ENCODE results near the gene COPS3.

Gene COPS3

DNA sequence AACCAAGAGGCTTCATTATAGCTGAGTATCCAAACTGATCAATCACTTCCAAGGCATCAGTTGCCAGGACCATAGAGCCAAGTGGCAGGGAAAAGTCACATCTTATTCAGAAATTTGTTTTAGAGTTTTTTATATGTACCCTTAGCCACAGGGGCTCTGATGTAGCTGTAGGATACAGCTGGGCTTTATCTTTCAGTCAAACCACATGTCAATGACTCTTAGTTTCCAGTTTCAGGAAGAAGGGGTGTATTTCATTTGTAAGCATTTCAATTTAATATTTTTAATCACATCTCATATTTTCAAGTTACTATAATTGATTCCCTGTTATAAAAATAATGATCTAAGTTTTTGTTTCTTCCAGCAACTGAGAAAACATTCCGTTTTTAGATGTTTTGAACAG, 41.2 kb downstream of the COPS3 start:
- no peak for DNase-seq

DNA sequence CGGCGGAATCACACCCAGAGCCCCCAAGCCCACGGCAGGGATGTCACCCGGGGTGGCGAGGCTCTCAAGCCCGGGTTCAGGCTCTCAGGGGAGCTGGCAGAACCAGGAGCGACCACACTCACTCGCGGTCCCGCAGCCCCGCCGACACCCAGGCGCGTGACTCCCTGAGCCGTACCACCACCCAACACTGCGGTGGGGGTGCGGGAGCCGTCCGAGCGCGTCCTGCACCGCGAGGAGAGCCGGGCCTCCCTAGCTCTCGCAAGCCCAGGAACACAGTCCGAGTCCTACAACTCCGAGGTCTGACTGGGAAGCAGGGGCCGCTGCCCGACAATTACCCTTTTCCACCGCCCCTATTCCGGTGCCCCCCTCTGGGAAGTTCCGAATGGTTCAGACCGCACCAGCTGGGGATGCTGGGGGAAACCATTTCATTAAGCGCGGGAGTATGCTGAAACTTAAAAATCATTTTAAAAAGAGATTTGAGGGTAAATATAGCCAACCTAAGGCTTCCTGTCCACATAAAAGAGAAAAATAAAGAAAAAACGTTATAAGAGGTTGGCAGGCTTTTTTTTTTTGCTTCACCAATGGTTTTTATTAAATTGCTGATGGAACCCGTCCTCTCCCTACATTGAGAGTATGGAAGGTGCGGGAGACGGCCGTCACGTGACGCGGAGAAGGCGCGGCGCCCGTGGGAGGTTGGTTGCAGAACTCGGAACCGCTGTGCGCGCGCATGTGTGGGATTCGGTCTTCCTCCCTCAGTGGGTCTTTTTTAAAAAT, 43.8 kb downstream of the COPS3 start, which contains the start of gene FLCN:
TSS of gene FLCN (minus strand) at position 143 of the 774 bp plus-strand sequence. CDS start 9,031 bp downstream, outside the sequence.
- DNase-seq, result peak; percentile 88

DNA sequence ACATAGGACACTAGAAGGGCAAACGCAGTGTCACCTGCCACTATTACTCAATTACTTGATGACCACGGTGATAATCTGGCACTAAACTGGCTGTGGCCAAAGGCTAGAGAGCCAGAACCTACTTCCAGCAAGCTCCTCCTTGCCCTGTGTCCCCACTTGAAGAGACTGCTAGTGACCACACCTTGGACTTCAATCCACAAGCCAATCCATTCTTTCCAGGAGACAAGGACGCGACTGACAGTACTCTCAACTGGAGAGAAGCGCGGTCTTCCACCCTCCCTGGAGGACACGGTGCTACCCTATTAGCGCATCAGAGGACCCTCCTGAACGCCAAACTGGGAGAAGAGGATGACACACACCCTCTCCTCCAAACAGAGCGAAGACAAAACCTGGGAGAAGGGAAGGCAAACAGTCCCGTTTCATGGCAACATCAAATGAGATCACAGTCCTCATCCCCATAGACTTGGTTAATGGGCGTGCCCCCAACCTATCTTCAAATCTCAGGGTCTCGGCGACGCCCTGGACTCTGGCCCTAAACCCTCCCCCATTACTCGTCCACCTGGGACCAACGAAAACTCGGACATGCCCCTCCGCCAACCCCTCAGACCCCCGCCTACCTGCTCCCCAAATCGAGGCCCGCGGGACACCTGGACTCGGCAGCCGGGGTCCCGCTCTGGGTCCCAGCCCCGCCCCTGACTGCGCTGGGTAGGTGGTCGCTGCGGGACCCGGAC, 44.6 kb downstream of the COPS3 start:
- no peak for DNase-seq

DNA sequence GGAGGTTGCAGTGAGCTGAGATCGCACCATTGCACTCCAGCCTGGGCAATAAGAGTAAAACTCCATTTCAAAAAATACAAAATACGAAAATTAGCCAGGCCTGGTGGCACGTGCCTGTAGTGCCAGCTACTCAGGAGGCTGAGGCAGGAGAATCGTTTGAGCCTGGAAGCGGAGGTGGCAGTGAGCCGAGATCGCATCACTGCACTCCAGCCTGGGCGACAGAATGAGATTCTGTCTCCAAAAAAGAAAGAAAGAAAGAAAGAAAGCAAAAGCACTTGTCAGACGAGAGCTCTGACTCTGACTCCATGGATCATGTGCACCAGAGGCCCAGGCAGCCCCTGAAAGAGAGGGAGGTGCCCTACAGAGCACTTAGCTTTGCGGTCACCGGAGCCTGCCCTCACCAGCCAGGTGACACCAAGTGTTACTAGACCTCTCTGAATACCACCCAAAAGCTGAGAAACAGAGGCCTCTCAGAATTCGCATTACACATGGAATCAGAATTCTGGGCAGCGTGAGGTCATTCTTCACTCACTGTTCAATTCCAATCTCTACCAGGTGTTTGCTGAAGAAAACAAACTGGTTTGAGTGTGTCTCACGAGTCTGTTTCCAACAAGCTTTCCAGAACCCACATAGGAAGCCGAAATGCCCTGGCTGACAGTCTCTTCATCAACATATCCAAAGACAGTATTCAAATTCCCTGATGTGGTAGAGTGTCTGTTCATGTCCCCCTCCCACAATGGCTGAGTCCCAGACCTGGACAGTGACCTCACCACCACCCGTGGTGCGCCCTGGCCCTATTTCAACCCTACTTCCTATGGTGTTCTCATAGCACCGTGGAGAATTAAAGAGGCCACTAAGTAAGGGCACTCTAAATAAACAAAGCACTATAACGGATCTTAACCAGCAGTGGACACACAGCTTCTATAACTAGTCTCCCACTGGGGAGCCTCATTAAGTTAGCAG, 45.6 kb downstream of the COPS3 start:
- no peak for DNase-seq

DNA sequence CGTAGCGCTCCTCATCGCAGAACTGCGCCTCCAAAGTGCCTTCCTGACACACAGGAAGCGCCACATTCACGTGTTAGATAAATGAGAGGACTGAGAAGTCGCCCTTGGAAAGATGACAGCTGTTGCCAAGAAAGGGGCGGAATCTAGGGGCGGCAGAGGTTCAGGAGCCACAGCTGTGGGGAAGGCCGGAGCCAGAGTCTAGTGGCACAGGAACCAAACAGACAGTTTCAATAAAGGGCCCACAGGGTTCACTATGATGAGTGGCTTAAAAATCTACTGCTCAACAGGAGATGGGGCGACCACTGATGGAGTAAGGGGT, 48.8 kb downstream of the COPS3 start:
- no peak for DNase-seq

GRCh38 chr17:17231621-17232302, 49.3 kb downstream of the COPS3 start:
- no peak for DNase-seq

- no peak for DNase-seq
These were observed 51.3 kb downstream of the COPS3 start for GRCh38 chr17:17229416-17230384.

DNA sequence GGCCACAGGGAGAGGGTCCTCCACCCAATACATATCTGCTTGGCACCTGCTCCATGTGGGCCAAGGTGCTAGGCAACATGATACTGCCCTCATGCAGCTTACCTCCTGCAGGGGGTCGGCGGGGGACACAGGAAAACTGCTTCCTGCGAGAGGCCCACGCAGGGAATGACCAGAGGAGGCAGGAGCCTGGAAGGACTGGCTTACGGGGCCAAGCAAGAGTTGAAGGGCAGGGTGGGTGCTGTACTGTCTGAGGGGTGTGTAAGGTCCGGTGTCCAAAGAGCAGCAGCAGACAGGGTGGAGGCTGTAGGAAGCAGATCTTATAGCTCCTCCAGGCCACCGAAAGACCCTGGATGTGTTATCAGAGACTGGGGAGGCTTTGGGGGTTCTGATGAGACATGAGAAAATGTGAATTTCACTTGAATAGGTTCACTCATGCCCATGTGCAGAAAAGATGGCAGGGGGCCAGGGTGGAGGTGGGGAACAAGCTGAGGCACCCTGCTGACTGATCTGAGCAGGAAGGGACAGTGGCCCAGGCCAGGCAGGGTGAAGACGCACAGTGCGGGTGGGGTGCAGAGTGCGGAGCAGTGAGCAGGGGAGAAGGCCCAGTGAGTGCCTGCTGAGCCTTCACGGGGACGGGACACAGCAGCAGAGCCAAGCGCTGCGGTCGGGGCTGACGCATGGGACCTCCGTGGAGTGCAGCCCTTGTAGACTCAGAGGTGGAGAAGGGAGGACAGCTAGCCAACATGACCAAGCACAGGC, 52.3 kb downstream of the COPS3 start:
- DNase-seq, result no peak

GRCh38 chr17:17227608-17228520, 53.2 kb downstream of the COPS3 start:
- DNase-seq, result no peak

GRCh38 chr17:17226451-17227265, 54.4 kb downstream of the COPS3 start:
- no peak for DNase-seq

DNA sequence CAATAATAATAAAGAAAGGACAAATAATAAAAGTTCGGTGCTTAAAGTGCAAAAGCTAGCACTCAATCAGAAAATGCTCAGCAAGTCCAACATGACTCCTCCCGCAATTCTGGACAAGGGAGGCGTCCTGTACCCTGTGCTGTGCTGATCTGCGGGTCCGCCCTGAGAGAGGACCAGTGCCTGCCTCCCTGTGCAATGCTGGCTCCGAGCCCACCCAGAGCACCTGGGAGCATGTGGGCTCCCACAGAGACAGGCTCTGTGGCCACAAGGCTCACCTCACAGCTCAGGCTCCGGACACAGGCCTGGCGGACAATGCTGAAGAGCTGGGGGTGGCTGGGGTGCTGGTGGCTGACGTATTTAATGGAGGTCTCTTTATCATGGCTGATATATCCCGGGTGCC, 55.1 kb downstream of the COPS3 start:
- DNase-seq, result no peak

DNA sequence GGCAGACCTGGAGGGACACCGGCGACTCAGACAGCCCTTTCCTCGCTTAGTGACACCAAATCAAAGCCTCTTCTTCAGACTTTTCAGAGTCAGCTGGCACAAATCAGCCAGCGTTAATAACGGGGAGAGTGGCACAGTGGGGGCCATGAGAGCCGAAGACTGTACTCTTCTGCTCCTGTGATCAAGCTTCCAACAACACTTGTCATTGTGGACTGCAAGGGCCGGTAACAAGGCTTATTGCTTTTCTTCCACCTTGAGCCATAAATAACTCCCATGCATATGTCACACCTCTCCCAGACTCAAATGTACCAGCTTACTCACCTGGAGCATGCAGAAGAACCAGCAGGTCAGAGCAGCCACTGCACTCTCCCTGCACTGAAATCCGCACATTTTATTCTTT, 56.9 kb downstream of the COPS3 start:
- DNase-seq, result no peak

GRCh38 chr17:17223736-17224135, 57.3 kb downstream of the COPS3 start:
- no peak for DNase-seq

GRCh38 chr17:17221329-17221728, 59.7 kb downstream of the COPS3 start:
- no peak for DNase-seq

DNA sequence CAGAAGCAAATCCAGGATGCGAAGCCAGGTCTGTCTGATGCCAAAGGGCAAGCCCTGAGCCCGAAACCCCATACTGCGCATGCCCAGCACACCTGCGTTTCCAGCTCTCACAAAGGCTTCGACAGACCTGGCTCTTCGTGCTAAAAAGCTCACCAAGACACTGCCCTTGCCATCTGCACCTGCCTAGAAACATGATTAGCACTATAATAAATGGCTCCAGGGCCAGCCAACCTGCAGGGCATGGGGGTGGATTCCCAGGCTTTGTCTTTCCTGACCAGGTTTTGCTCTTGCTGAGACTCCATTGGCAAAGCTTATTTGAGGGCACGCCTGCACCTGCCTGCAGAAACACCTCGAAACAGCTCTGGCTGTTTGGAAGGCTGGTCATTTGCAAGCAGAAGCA, 60.5 kb downstream of the COPS3 start:
- DNase-seq, result no peak

DNA sequence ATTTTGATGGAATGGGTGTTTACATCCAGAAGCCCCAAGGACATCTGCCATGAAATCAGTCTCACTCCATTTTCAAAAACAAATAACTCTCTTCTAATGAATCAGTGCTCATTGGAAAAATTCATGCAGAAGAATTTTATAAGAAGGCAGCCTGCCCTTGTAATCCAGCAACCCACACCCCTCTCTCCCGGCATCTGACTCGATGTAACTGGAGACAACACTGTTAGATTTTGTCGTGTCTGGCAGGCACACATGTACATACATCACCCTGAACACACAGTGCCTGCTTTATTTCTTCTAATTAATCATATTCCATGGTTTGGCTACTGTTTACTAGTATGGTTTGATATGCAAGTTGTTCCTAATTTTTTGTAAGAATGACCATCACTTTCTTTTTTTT, 63.1 kb downstream of the COPS3 start:
- no peak for DNase-seq

- no peak for DNase-seq
These were observed 64.3 kb downstream of the COPS3 start for GRCh38 chr17:17216776-17217175.

GRCh38 chr17:17216236-17216635, 64.8 kb downstream of the COPS3 start:
- no peak for DNase-seq

DNA sequence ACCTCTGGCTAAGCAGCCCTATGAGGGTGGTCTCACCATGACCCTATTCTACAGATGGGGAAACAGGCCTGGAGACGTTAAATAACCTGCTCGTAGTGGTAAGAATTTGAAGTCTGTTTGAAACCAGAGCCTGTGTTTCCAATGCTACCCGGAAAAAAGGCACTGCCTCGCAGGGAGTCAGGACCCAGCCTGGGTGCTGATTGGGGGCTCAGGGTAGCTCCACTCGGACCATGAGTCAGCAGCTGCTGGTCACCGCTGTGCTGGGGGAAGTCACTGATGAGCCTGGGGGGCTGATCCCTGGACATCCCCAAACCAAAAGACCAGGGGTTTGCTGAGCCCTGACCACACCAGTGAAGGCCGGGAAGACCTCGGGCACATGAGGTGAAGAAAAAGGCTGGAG, 65.5 kb downstream of the COPS3 start:
- DNase-seq, result no peak

Measured in CD4-positive, alpha-beta T cell treated with Interferon gamma for 1 hour (primary cell).